D721Med (cell line): ENCODE results near the gene ANK2.

Experiments used
- DNase-seq: peaks from one replicate; pipeline ENCODE4 v3.0.0; 2011; ENCODE audit warnings: low spot score; ENCODE audit not compliant: insufficient read length
- FAIRE-seq: peaks from 2 replicates; lab custom pipeline; 2011; peaks lifted over from hg19 to GRCh38; lab: Jason Lieb, UNC
- TF ChIP-seq, protein P1 (sequence below): IDR thresholded peaks from 2 replicates; pipeline ENCODE4 v1.5.1; 2012; ENCODE audit warnings: mild to moderate bottlenecking, control low read depth; ENCODE audit not compliant: insufficient read depth; ENCODE audit errors: missing control alignments

The ANK2 gene

GRCh38 chr4:113116414-113117357 lies 67.2 kb downstream of the ANK2 start:
- DNase-seq (no peak), FAIRE-seq (no peak)
- TF ChIP-seq, protein P1, sequence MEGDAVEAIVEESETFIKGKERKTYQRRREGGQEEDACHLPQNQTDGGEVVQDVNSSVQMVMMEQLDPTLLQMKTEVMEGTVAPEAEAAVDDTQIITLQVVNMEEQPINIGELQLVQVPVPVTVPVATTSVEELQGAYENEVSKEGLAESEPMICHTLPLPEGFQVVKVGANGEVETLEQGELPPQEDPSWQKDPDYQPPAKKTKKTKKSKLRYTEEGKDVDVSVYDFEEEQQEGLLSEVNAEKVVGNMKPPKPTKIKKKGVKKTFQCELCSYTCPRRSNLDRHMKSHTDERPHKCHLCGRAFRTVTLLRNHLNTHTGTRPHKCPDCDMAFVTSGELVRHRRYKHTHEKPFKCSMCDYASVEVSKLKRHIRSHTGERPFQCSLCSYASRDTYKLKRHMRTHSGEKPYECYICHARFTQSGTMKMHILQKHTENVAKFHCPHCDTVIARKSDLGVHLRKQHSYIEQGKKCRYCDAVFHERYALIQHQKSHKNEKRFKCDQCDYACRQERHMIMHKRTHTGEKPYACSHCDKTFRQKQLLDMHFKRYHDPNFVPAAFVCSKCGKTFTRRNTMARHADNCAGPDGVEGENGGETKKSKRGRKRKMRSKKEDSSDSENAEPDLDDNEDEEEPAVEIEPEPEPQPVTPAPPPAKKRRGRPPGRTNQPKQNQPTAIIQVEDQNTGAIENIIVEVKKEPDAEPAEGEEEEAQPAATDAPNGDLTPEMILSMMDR = no peak

DNA sequence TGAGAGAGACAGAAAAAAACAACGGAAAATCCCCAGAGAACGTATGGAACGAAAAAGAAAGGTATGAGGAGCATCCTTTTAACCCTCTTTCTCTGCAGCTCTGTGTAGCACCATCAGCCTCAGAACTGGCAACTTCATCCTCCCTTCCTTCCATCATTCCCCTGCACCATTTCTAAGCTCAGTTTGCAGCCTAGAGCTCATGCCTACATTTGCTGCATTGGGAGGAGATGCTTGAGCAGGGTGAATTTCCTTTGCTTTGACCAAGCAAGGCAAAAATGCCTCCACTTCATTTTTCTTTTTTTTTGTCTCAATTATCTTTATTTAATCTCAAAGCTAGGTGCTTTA lies 67.9 kb downstream of the ANK2 start:
- FAIRE-seq (no peak), DNase-seq (no peak)
- TF ChIP-seq, protein P1 = no peak

- FAIRE-seq (no peak), DNase-seq (no peak)
- TF ChIP-seq, protein P1 = no peak
Measured at GRCh38 chr4:113122066-113122465, 72.6 kb downstream of the ANK2 start.

- DNase-seq (no peak), FAIRE-seq (no peak)
- TF ChIP-seq, protein P1 = no peak
Measured at GRCh38 chr4:113125418-113125817, 76.0 kb downstream of the ANK2 start.

GRCh38 chr4:113131136-113131535 lies 81.7 kb downstream of the ANK2 start:
- no peak for DNase-seq
- TF ChIP-seq, protein P1 = no peak
- FAIRE-seq = no peak

DNA sequence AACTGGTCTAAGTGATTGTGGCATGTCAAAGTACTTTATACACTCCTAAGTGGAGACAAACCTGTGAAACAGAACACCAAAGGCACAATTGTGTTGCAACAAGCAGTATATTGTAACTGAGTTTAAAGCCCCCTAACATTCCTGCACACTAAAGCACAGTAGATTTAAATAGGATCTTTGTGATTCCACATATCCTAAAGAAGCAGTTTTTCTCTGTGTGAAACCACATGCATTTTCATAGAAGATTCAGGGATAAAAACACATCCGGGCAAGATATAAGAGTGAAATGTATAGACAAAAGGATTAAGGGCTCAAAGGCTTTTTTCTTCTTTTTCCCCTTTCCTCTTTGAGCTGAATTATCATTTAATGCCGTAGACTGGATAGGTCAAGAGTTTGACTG lies 82.2 kb downstream of the ANK2 start:
- FAIRE-seq = no peak
- TF ChIP-seq, protein P1 = no peak
- no peak for DNase-seq

- TF ChIP-seq, protein P1 = no peak
- FAIRE-seq = no peak
Measured at GRCh38 chr4:113141901-113142346, 92.5 kb downstream of the ANK2 start.

More at GRCh38 chr4:113141901-113142346, 92.5 kb downstream of the ANK2 start:
- DNase-seq = no peak
